Lung (tissue), 12 donors: Measurements from ENCODE around the gene TBKBP1. TPM values are rescaled to one million over a fixed set of nuclear protein-coding genes. Genes with fewer than 3 reads are reported as not detected.

Experiments used
- ATAC-seq: fragments of 200-7000 bp; cut with Tn5 transposase; one replicate; pipeline ENCODE4 v1.9.1; 2020; ENCODE audit warnings: moderate number of reproducible peaks; ENCODE audit not compliant: insufficient read depth, low FRiP score
- DNase-seq, 3 donors: peaks; one replicate each; pipeline ENCODE4 v3.0.0-alpha.2; 2013 to 2017
- H3K27ac ChIP-seq, 2 donors: one replicate each; pipeline ENCODE4 v1.5.1; 2013; ENCODE audit warnings: mild to moderate bottlenecking in 2 of 2, moderate library complexity in 2 of 2, control low read depth in 1 of 2, inconsistent platforms in 1 of 2, low read depth in 1 of 2, low read length in 1 of 2
- H3K27me3 ChIP-seq, 3 donors: one replicate each; pipeline ENCODE4 v1.5.1; 2013; ENCODE audit warnings: low read length in 2 of 3; ENCODE audit not compliant: control insufficient read depth in 3 of 3, insufficient read depth in 3 of 3
- H3K36me3 ChIP-seq, 4 donors: one replicate each; pipeline ENCODE4 v1.5.1; 2013; ENCODE audit warnings: low read length in 4 of 4, mild to moderate bottlenecking in 1 of 4, moderate library complexity in 1 of 4; ENCODE audit not compliant: control insufficient read depth in 4 of 4, insufficient read depth in 4 of 4
- H3K4me1 ChIP-seq, 5 donors: one replicate each; pipeline ENCODE4 v1.5.1; 2013; ENCODE audit warnings: low read length in 5 of 5, mild to moderate bottlenecking in 2 of 5, moderate library complexity in 1 of 5; ENCODE audit not compliant: control insufficient read depth in 5 of 5, insufficient read depth in 5 of 5
- H3K4me3 ChIP-seq: one replicate; pipeline ENCODE4 v1.5.1; 2013; ENCODE audit warnings: mild to moderate bottlenecking, control low read depth, moderate library complexity
- H3K9ac ChIP-seq, 2 donors: one replicate each; pipeline ENCODE4 v1.5.1; 2013; ENCODE audit warnings: low read length in 2 of 2, control low read depth in 1 of 2; ENCODE audit not compliant: insufficient read depth in 1 of 2
- H3K9me3 ChIP-seq, 4 donors: one replicate each; pipeline ENCODE4 v1.5.1; 2013; ENCODE audit warnings: low read length in 3 of 4, mild to moderate bottlenecking in 1 of 4, moderate library complexity in 1 of 4; ENCODE audit not compliant: control insufficient read depth in 4 of 4, insufficient read depth in 3 of 4
- WGBS, 2 donors: extraction: QIAGEN DNeasy Blood & Tissue Kit; methylation state at CpG; one replicate each; pipeline ENCODE4 v1.1.7; 2013; 5-methylcytosine and 5-hydroxymethylcytosine counted together
- polyA plus RNA-seq, 2 donors: library from polyadenylated mRNA; stranded (reverse); fragments of 200-250 nt; gene quantifications; one replicate each; pipeline ENCODE4 v1.2.1, GENCODE V29; 2013
- total RNA-seq, 2 donors: library from RNA; depleted of rRNA in 1 of 2; stranded (reverse); fragments of >200 nt in 1 of 2; gene quantifications; one replicate each; pipeline ENCODE4 v1.2.1, GENCODE V29; 2014 to 2021
- TF ChIP-seq, protein P1 (sequence below): IDR thresholded peaks from 2 replicates; pipeline ENCODE4 v1.5.1; 2012; ENCODE audit warnings: mild to moderate bottlenecking; ENCODE audit errors: control extremely low read depth, extremely low read depth
- donor health status: control.
- donor health status: control.
- donor health status: Bipolar disorder and iron deficiency.
- donor health status: healthy.
- donor health status: DM: yes; HTN: yes; CAD: no.

The TBKBP1 gene
- total and polyA plus RNA-seq, 4 donors, result 9.0 to 14.0 (median 12.1) TPM

DNA sequence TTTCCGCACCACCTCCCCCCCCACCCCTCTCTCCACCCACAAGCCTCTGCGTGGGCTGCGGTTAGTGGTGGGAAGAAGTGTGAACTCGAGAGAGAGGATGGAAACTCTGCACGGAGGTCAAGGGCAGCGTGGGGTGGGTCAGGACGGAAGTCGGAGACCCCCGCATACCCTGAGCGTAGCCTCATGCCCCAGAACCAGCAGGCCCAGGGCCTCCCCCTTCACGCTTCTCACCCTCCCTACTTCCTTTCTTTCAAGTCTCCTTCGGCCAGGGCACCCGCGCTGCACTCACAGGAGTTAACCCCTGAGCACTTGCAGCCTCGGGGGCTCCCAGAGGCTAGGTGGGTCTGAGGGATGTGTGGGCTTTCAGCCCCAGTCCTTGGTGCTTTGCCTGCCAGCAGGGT, 9.2 kb downstream of the TBKBP1 start:
- no peak overlapping the region for H3K27ac ChIP-seq
- H3K4me3 ChIP-seq, result no peak overlapping the region
- no peak overlapping the region for H3K9ac ChIP-seq
- H3K27me3 ChIP-seq, result no peaks in the 10 kb centered on the region
- H3K9me3 ChIP-seq, result no peaks in the 10 kb centered on the region
- TF ChIP-seq, protein P1, sequence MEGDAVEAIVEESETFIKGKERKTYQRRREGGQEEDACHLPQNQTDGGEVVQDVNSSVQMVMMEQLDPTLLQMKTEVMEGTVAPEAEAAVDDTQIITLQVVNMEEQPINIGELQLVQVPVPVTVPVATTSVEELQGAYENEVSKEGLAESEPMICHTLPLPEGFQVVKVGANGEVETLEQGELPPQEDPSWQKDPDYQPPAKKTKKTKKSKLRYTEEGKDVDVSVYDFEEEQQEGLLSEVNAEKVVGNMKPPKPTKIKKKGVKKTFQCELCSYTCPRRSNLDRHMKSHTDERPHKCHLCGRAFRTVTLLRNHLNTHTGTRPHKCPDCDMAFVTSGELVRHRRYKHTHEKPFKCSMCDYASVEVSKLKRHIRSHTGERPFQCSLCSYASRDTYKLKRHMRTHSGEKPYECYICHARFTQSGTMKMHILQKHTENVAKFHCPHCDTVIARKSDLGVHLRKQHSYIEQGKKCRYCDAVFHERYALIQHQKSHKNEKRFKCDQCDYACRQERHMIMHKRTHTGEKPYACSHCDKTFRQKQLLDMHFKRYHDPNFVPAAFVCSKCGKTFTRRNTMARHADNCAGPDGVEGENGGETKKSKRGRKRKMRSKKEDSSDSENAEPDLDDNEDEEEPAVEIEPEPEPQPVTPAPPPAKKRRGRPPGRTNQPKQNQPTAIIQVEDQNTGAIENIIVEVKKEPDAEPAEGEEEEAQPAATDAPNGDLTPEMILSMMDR, result no peak
- WGBS, 2 donors, result 18 to 59% methylated on average over 14 to 15 of the region's 15 CpGs
- DNase-seq (no peak), ATAC-seq (no peak)
- H3K36me3 ChIP-seq, result peaks cover 3 to 30% (median 17%) of the 10 kb centered on the region in 4 donors
- peaks cover 0 to 10% (median 5%) of the 10 kb centered on the region in 5 donors for H3K4me1 ChIP-seq

DNA sequence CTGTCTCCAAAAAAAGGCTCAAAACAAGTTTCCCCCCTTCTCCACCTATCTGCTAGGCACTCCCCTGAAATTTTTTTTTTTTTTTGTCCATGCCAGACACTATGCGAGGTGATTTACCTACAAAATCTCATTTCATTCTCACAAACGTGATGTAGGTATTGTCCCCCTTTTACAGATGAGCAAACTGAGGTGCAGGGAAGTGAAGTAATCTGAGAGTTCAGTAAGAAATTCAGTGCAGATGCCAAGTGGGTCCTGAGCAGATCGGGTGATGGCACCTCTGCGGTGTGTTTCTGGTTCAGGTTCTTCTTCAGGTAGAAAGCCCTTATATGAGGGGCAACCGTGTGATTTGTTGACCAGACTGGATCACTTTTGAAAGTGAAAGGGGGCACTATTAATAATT, 9.7 kb downstream of the TBKBP1 start:
- Histone ChIP-seq H3K9ac (no peak overlapping the region), H3K27ac (no peak overlapping the region), H3K9me3 (no peaks in the 10 kb centered on the region), H3K4me1 (peaks cover 0 to 10% (median 5%) of the 10 kb centered on the region in 5 donors), H3K27me3 (no peaks in the 10 kb centered on the region), H3K36me3 (peaks cover 3 to 28% (median 15%) of the 10 kb centered on the region in 4 donors), H3K4me3 (no peak overlapping the region)
- TF ChIP-seq, protein P1, result no peak
- no peak for DNase-seq
- ATAC-seq, result no peak
- WGBS, 2 donors, result 79 to 85% methylated on average over 5 of the region's 5 CpGs

DNA sequence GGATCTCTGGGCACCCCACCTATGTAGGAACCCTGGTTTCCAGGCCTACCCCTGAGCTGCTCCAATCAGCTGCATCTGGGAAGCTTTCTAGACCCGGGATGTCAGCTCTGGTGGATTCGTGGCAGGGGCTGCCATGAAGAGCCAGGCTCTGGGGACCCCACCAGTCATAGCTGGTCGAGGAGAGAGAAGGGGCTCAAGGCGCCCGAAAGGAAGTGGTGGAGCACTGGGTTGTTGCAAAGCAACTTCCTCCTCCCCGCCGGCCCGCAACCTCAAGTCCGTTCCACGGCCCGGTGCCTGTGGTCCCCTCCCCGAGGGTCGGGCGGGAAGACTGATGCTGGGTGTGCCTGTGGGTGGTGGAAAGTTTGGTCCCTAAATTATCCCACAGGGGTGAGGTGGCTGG, 10.2 kb downstream of the TBKBP1 start:
- WGBS, 2 donors, result 25 to 55% methylated on average over 14 of the region's 14 CpGs
- Histone ChIP-seq H3K27me3 (no peaks in the 10 kb centered on the region), H3K4me1 (peaks cover 0 to 10% (median 5%) of the 10 kb centered on the region in 5 donors), H3K36me3 (peaks cover 3 to 27% (median 13%) of the 10 kb centered on the region in 4 donors), H3K9me3 (no peaks in the 10 kb centered on the region), H3K9ac (no peak overlapping the region), H3K27ac (no peak overlapping the region), H3K4me3 (no peak overlapping the region)
- TF ChIP-seq, protein P1, result no peak
- ATAC-seq (no peak), DNase-seq (no peak)

DNA sequence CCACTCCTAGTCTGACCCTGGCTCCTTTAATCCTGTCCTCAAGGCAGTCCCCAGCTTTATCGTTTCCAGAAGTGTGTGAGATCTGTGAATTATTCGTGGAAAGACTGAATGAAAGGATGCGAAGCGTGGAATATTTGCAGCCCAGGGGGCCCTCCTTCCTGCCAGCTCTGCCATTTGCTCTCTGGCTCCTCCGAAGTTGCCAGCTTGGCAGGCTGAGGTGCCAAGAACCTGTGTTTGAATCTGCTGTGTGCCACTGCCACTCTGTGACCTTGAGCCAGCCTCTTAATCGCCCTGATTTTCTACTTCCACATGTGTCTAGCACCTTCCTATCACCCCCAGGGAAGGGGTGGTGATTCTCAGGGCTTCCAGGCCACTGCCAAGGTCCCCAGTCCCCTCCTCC, 10.8 kb downstream of the TBKBP1 start:
- TF ChIP-seq, protein P1, result no peak
- Histone ChIP-seq H3K27ac (no peak overlapping the region), H3K9me3 (no peaks in the 10 kb centered on the region), H3K36me3 (peaks cover 3 to 26% (median 14%) of the 10 kb centered on the region in 4 donors), H3K9ac (no peak overlapping the region), H3K27me3 (no peaks in the 10 kb centered on the region), H3K4me3 (no peak overlapping the region), H3K4me1 (peaks cover 0 to 10% (median 5%) of the 10 kb centered on the region in 5 donors)
- ATAC-seq (no peak), DNase-seq (no peak)
- 69 to 70% methylated on average over 6 of the region's 6 CpGs for WGBS, 2 donors
